ENCODE results near the gene RAB11A.

- TF ChIP-seq CTCF (IDR thresholded peaks at IDR 0.05; ENCODE audit: extremely low read depth in 1 of 2, insufficient read depth in 1 of 2, low read depth in 1 of 2, low read length in 2 of 2) (no peak), POLR2A (IDR thresholded peaks at IDR 0.05; ENCODE audit: low read depth, low read length) (no peak), FOS (IDR thresholded peaks at IDR 0.05; ENCODE audit: borderline replicate concordance, insufficient read depth, low read length) (no peak), MAX (IDR thresholded peaks at IDR 0.05; ENCODE audit: insufficient read depth, insufficient read length) (no peak), EZH2 (IDR thresholded peaks at IDR 0.05; ENCODE audit: borderline replicate concordance, low read depth, low read length, severe bottlenecking) (no peak)
Observed at GRCh38 chr15:65867244-65867643, 2.0 kb upstream of the RAB11A start.

Measured in endothelial cell of umbilical vein (primary cell).